Ovary (tissue), 9 donors: ENCODE measurements around the gene TRUB2. TPM values are rescaled to one million over a fixed set of nuclear protein-coding genes. Genes with fewer than 3 reads are reported as not detected.
A peak's percentile ranks its signal among the peaks of the same experiment; 100 is the strongest.

ENCODE experiments used
- DNase-seq, 5 donors: peaks; one replicate each; pipeline ENCODE4 v3.0.0-alpha.2; 2019 to 2020
- H3K27ac ChIP-seq, 2 donors: fragments of 200-600 bp; one replicate each; pipeline versions ENCODE4 v1.5.1 to v1.8.0; 2019 to 2022
- H3K27me3 ChIP-seq: fragments of 200-600 bp; one replicate; pipeline ENCODE4 v1.8.0; 2022
- H3K36me3 ChIP-seq: fragments of 200-600 bp; sonication (generic); one replicate; pipeline ENCODE4 v1.5.1; 2019
- H3K4me1 ChIP-seq: one replicate; pipeline ENCODE4 v1.8.1; 2013; ENCODE audit warnings: mild to moderate bottlenecking, moderate library complexity; ENCODE audit not compliant: insufficient read depth
- H3K4me3 ChIP-seq: fragments of 200-600 bp; sonication (generic); one replicate; pipeline ENCODE4 v1.5.1; 2017
- H3K9me3 ChIP-seq, 2 donors: fragments of 200-600 bp in 1 of 2; sonication (generic) in 1 of 2; one replicate each; pipeline versions ENCODE4 v1.5.1 to v1.8.1; 2013 to 2019; ENCODE audit warnings: mild to moderate bottlenecking in 1 of 2, moderate library complexity in 1 of 2
- CTCF ChIP-seq, 3 donors: fragments of 450-650 bp in 2 of 3; fragments of 200-600 bp in 1 of 3; IDR thresholded peaks; one replicate each; pipeline versions ENCODE4 v1.5.1 to v1.8.0; 2016 to 2022; ENCODE audit warnings: antibody characterized with exemption in 3 of 3, mild to moderate bottlenecking in 1 of 3
- EP300 ChIP-seq: sonication (generic); formaldehyde crosslinking; IDR thresholded peaks from one replicate; pipeline ENCODE4 v1.6.1; 2017; ENCODE audit warnings: antibody characterized with exemption
- POLR2A ChIP-seq: fragments of 450-650 bp; IDR thresholded peaks from one replicate; pipeline ENCODE4 v1.6.1; 2017; ENCODE audit warnings: antibody characterized with exemption, mild to moderate bottlenecking, moderate library complexity
- WGBS, 3 donors: extraction: QIAGEN DNeasy Blood & Tissue Kit in 1 of 3; methylation state at CpG; one replicate each; pipeline versions ENCODE4 v1.1.5 to v1.1.7; 2013 to 2017; 5-methylcytosine and 5-hydroxymethylcytosine counted together
- intact Hi-C, 4 donors: fragments of 100-400 bp; cut with DNase I; formaldehyde crosslinking; loops; one replicate each; pipeline versions ENCODE4 v1.11.0 to v1.15.1; 2022 to 2023
- polyA plus RNA-seq, 2 donors: library from polyadenylated mRNA; stranded (reverse); fragments of 200-250 nt in 1 of 2; fragments of 350-450 nt in 1 of 2; fragmentation: Illumina TruSeq in 1 of 2; extraction: RNeasy Lipid Tissue Mini Kit (QIAGEN cat#74804) in 1 of 2; gene quantifications; one replicate each; pipeline ENCODE4 v1.2.3, GENCODE V29; 2013 to 2014
- total RNA-seq, 7 donors: library from RNA; depleted of rRNA in 2 of 7; stranded (reverse); fragments of >200 nt in 2 of 7; fragmentation: NEBNext Ultra II Directional in 3 of 7; extraction: Animal tissue kit (Norgen Biotek cat#: 25700) in 3 of 7; gene quantifications; one replicate each; pipeline versions ENCODE4 v1.1.0 to v1.2.4, GENCODE V29; 2016 to 2023
- donor health status: DM: no; HTN: no; CAD: no; lungs with moderate emphysema.
- donor health status: DM: no; HTN: no; CAD: no.
- donor health status: Bipolar disorder and iron deficiency.
- donor health status: DM: yes; HTN: yes; CAD: no.
- donor health status: DM: no; HTN: no; CAD: no.
- donor health status: DM: yes; HTN: yes; CAD: no.

TRUB2 gene
- total and polyA plus RNA-seq, 9 donors: 4.6 to 29.4 (median 19.7) TPM

- intact Hi-C loops: loop anchor here in 1 of 4 donors (2.0 kb wide), 1 partner anchor 50 kb away; no protein-coding TSS in a partner anchor
- no peaks in the 10 kb centered on the region for H3K27me3 ChIP-seq
- no peaks in the 10 kb centered on the region for H3K36me3 ChIP-seq
- H3K4me3 ChIP-seq: no peak overlapping the region
- DNase-seq: no peak
- H3K4me1 ChIP-seq: no peaks in the 10 kb centered on the region
- H3K9me3 ChIP-seq: no peaks in the 10 kb centered on the region
- no peak for TF ChIP-seq EP300
- no peak for TF ChIP-seq CTCF (IDR thresholded peaks at IDR 0.05)
- TF ChIP-seq POLR2A: no peak
- no peak overlapping the region for H3K27ac ChIP-seq
- 82 to 90% (median 86%) methylated on average over 11 of the region's 11 CpGs for WGBS, 3 donors
These were observed 33.8 kb downstream of the TRUB2 start for GRCh38 chr9:128288273-128289004.

GRCh38 chr9:128286440-128286839 is 35.8 kb downstream of the TRUB2 start:
- Histone ChIP-seq H3K36me3 (no peaks in the 10 kb centered on the region), H3K4me1 (no peaks in the 10 kb centered on the region), H3K27me3 (no peaks in the 10 kb centered on the region), H3K4me3 (no peak overlapping the region), H3K27ac (no peak overlapping the region), H3K9me3 (no peaks in the 10 kb centered on the region)
- TF ChIP-seq POLR2A: no peak
- no peak for TF ChIP-seq CTCF (IDR thresholded peaks at IDR 0.05)
- peak in 2 of 5 donors; percentile 41 to 55 for DNase-seq
- WGBS, 3 donors: 32 to 38% (median 36%) methylated on average over 6 of the region's 6 CpGs
- intact Hi-C loops: no loop called here

DNA sequence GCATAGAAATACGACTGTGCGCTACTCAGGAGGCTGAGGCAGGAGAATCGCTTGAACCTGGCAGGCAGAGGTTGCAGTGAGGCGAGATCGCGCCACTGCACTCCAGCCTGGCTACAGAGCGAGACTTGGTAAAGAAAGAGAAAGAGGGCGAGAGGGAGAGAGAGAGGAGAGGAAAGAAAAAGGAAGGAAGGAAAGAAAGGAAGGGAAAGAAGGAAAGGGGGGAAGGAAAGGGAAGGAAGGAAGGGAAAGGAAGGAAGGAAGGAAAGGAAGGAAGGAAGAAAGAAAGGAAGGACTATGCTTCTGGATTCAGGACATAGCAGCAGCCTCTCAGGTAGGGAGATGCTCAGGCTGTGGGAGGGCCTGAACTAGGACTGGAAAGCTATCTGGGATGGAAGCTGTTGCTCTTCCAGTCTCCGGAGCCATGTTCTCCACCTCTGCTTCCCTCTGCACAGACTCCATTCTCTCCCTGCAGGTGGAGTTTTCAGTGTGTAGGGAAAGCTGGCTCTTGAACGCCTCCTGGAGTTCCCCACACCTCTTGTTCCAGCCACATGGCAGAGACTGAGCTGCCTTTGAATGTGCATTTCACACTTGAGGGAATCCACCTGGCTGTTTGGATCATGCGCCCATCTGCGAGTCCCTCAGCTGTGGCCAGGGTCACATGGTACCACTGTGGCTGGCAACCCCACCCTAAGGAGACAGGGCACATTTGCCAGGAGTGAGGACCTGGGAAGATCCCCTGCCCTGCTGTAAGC is 37.0 kb downstream of the TRUB2 start:
- intact Hi-C loops: no loop called here
- no peaks in the 10 kb centered on the region for H3K36me3 ChIP-seq
- H3K4me3 ChIP-seq: no peak overlapping the region

DNA sequence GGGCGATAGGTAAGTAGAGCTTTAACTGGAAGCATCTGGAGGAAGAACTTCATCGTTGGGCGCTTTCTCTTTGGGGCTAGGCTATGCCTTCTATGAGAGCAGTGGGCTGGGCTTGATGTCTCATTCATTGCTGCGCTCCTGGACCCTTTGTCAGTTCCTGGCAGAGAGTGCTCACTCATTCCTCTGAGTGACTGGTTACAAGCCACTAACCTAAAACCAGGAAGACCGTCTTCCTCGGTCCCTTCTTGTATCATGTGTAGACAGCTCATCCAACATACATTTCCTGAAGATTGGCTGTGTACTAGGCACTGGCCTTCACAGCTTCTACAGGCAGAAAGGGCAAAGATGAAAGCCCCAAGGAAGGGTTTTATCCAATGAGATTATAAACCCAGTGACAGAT is 39.7 kb downstream of the TRUB2 start:
- WGBS, 3 donors: 92 to 93% (median 92%) methylated on average over 6 of the region's 6 CpGs
- TF ChIP-seq CTCF (IDR thresholded peaks at IDR 0.05): no peak
- TF ChIP-seq POLR2A: no peak
- TF ChIP-seq EP300: no peak
- H3K4me1 ChIP-seq: no peaks in the 10 kb centered on the region
- intact Hi-C loops: no loop called here
- no peaks in the 10 kb centered on the region for H3K36me3 ChIP-seq
- H3K27me3 ChIP-seq: no peaks in the 10 kb centered on the region
- H3K4me3 ChIP-seq: no peak overlapping the region
- no peak overlapping the region for H3K27ac ChIP-seq
- no peak for DNase-seq
- H3K9me3 ChIP-seq: no peaks in the 10 kb centered on the region

More for the DNA sequence above, 37.0 kb downstream of the TRUB2 start:
- DNase-seq: no peak
- no peaks in the 10 kb centered on the region for H3K4me1 ChIP-seq
- H3K27me3 ChIP-seq: no peaks in the 10 kb centered on the region
- TF ChIP-seq POLR2A (no peak), EP300 (no peak), CTCF (IDR thresholded peaks at IDR 0.05) (no peak)
- WGBS, 3 donors: 92 to 95% (median 93%) methylated on average over 12 of the region's 12 CpGs
- no peaks in the 10 kb centered on the region for H3K9me3 ChIP-seq
- H3K27ac ChIP-seq: no peak overlapping the region
